Renal pelvis (tissue), 12 donors: ENCODE data around the gene ABCB7. TPM values are rescaled to one million over a fixed set of nuclear protein-coding genes. Genes with fewer than 3 reads are reported as not detected.
"Not testable (repeated sequence)": the region's sequence is repeated elsewhere in the genome, so short reads cannot be mapped to it uniquely, and the experiment has no call there.

Source experiments
- DNase-seq: peaks from one replicate; pipeline ENCODE4 v3.0.0-alpha.2; 2013
- long read RNA-seq, 16 experiments: transcript quantifications; one replicate each; lab custom pipeline, GENCODE V29; 2026
- polyA plus RNA-seq, 3 donors: library from polyadenylated mRNA; unstranded; fragments of 120-200 nt; gene quantifications; one replicate each; pipeline ENCODE4 v1.2.1, GENCODE V29; 2013; ENCODE audit not compliant: insufficient read length in 3 of 3

The ABCB7 gene
- polyA plus RNA-seq, result 10 to 100 TPM; 25.2 to 33.3 (median 26.7) TPM
- long read RNA-seq, donor 1, full-length matches to known transcripts, result 5 of 5 reads
- long read RNA-seq, donor 1, partial matches to known transcripts, result 0 of 5 reads
- long read RNA-seq, donor 1, other reads (novel, unspliced or antisense), result 0 of 5 reads
- long read RNA-seq, donor 2, full-length matches to known transcripts, result 7 of 7 reads
- long read RNA-seq, donor 2, partial matches to known transcripts, result 0 of 7 reads
- long read RNA-seq, donor 2, other reads (novel, unspliced or antisense), result 0 of 7 reads
- long read RNA-seq, donor 3, full-length matches to known transcripts, result 4 of 4 reads
- long read RNA-seq, donor 3, partial matches to known transcripts, result 0 of 4 reads
- long read RNA-seq, donor 3, other reads (novel, unspliced or antisense), result 0 of 4 reads
- long read RNA-seq, donor 4, full-length matches to known transcripts, result 2 of 2 reads
- long read RNA-seq, donor 4, partial matches to known transcripts, result 0 of 2 reads
- long read RNA-seq, donor 4, other reads (novel, unspliced or antisense), result 0 of 2 reads
- long read RNA-seq, donor 5, result 0 reads
- long read RNA-seq, donor 6, full-length matches to known transcripts, result 4 of 4 reads
- long read RNA-seq, donor 6, partial matches to known transcripts, result 0 of 4 reads
- long read RNA-seq, donor 6, other reads (novel, unspliced or antisense), result 0 of 4 reads
- long read RNA-seq, donor 7, full-length matches to known transcripts, result 6 of 12 reads
- long read RNA-seq, donor 7, partial matches to known transcripts, result 6 of 12 reads
- long read RNA-seq, donor 7, other reads (novel, unspliced or antisense), result 0 of 12 reads
- long read RNA-seq, donor 8, partial matches to known transcripts, result 0 of 1 reads
- long read RNA-seq, donor 8, other reads (novel, unspliced or antisense), result 0 of 1 reads
- long read RNA-seq, donor 9, full-length matches to known transcripts, result 6 of 36 reads
- long read RNA-seq, donor 9, partial matches to known transcripts, result 25 of 36 reads
- long read RNA-seq, donor 9, other reads (novel, unspliced or antisense), result 5 of 36 reads
- long read RNA-seq, donor 10, full-length matches to known transcripts, result 4 of 4 reads
- long read RNA-seq, donor 10, partial matches to known transcripts, result 0 of 4 reads
- long read RNA-seq, donor 10, other reads (novel, unspliced or antisense), result 0 of 4 reads
- long read RNA-seq, donor 11, full-length matches to known transcripts, result 1 of 1 reads
- long read RNA-seq, donor 11, partial matches to known transcripts, result 0 of 1 reads
- long read RNA-seq, donor 11, other reads (novel, unspliced or antisense), result 0 of 1 reads
- long read RNA-seq, donor 12, full-length matches to known transcripts, result 6 of 28 reads
- long read RNA-seq, donor 12, partial matches to known transcripts, result 22 of 28 reads
- long read RNA-seq, donor 12, other reads (novel, unspliced or antisense), result 0 of 28 reads
- long read RNA-seq, donor 13, partial matches to known transcripts, result 0 of 1 reads
- long read RNA-seq, donor 13, other reads (novel, unspliced or antisense), result 0 of 1 reads
- long read RNA-seq, donor 14, full-length matches to known transcripts, result 8 of 8 reads
- long read RNA-seq, donor 14, partial matches to known transcripts, result 0 of 8 reads
- long read RNA-seq, donor 14, other reads (novel, unspliced or antisense), result 0 of 8 reads
- long read RNA-seq, donor 15, partial matches to known transcripts, result 0 of 2 reads
- long read RNA-seq, donor 15, other reads (novel, unspliced or antisense), result 0 of 2 reads
- long read RNA-seq, donor 16, full-length matches to known transcripts, result 5 of 5 reads
- long read RNA-seq, donor 16, partial matches to known transcripts, result 0 of 5 reads
- long read RNA-seq, donor 16, other reads (novel, unspliced or antisense), result 0 of 5 reads

- DNase-seq, result peak; percentile 70
These were observed at the start of gene ABCB7 for GRCh38 chrX:75155827-75156525. ABCB7 (minus strand) TSS chrX:75156283; CDS start chrX:75156272, 11 bp downstream.

- not testable (repeated sequence) for DNase-seq
These were observed 32.5 kb upstream of the ABCB7 start for GRCh38 chrX:75188415-75189206.

- DNase-seq, result no peak
These were observed 25.6 kb upstream of the ABCB7 start for GRCh38 chrX:75181721-75182120.

GRCh38 chrX:75179536-75180293 lies 23.6 kb upstream of the ABCB7 start:
- not testable (repeated sequence) for DNase-seq

GRCh38 chrX:75172257-75172890 lies 16.3 kb upstream of the ABCB7 start:
- not testable (repeated sequence) for DNase-seq

GRCh38 chrX:75158054-75158453 lies 2.0 kb upstream of the ABCB7 start:
- DNase-seq, result no peak

GRCh38 chrX:75156531-75156945 lies 455 bp upstream of the ABCB7 start:
- peak; percentile 15 for DNase-seq

GRCh38 chrX:75155447-75155826 lies 646 bp downstream of the ABCB7 start:
- DNase-seq, result no peak

GRCh38 chrX:75154871-75155270 lies 1.2 kb downstream of the ABCB7 start:
- no peak for DNase-seq

- DNase-seq, result no peak
These were observed 4.1 kb downstream of the ABCB7 start for GRCh38 chrX:75151827-75152592.

GRCh38 chrX:75149654-75150053 lies 6.4 kb downstream of the ABCB7 start:
- DNase-seq, result no peak

- DNase-seq, result no peak
These were observed 23.4 kb downstream of the ABCB7 start for GRCh38 chrX:75132672-75133071.

- no peak for DNase-seq
These were observed 24.0 kb downstream of the ABCB7 start for GRCh38 chrX:75131973-75132627.

- DNase-seq, result not testable (repeated sequence)
These were observed 27.0 kb downstream of the ABCB7 start for GRCh38 chrX:75129069-75129468.

- no peak for DNase-seq
These were observed 37.8 kb downstream of the ABCB7 start for GRCh38 chrX:75118296-75118695.

- no peak for DNase-seq
These were observed 40.2 kb downstream of the ABCB7 start for GRCh38 chrX:75115707-75116413.
